DOHH2 (cell line): ENCODE data around the gene HNRNPUL1.

Source experiments
- H3F3A ChIP-seq: fragments of 200-600 bp; sonication (generic), shearing (Covaris generic); 2 replicates; pipeline ENCODE4 v1.6.0; 2016; ENCODE audit warnings: antibody characterized with exemption, mild to moderate bottlenecking; ENCODE audit not compliant: control insufficient read depth, insufficient read depth
- H3K27ac ChIP-seq: fragments of 200-600 bp; sonication (generic); 2 replicates; pipeline ENCODE4 v1.5.1; 2014; ENCODE audit warnings: low read depth, mild to moderate bottlenecking, low read length, moderate library complexity
- H3K27me3 ChIP-seq: fragments of 200-600 bp; sonication (generic); 2 replicates; pipeline ENCODE4 v1.6.1; 2014; ENCODE audit warnings: mild to moderate bottlenecking, low read length, mixed read lengths; ENCODE audit not compliant: control insufficient read depth
- H3K36me3 ChIP-seq: fragments of 200-600 bp; sonication (generic); 2 replicates; pipeline ENCODE4 v1.6.1; 2014; ENCODE audit warnings: mild to moderate bottlenecking, low read length, moderate library complexity, mixed read lengths; ENCODE audit not compliant: control insufficient read depth
- H3K4me1 ChIP-seq: fragments of 200-600 bp; sonication (generic); 2 replicates; pipeline ENCODE4 v1.6.1; 2014; ENCODE audit warnings: mild to moderate bottlenecking, low read length, mixed read lengths; ENCODE audit not compliant: control insufficient read depth
- H3K4me2 ChIP-seq: fragments of 200-600 bp; sonication (generic); 2 replicates; pipeline ENCODE4 v1.6.0; 2014; ENCODE audit warnings: mild to moderate bottlenecking, low read length, moderate library complexity
- H3K4me3 ChIP-seq: fragments of 200-600 bp; sonication (generic); 2 replicates; pipeline ENCODE4 v1.5.1; 2014; ENCODE audit warnings: mild to moderate bottlenecking, low read length, mixed read lengths
- H3K79me2 ChIP-seq: fragments of 200-600 bp; sonication (generic); 2 replicates; pipeline ENCODE4 v1.6.1; 2014; ENCODE audit warnings: mild to moderate bottlenecking, low read length, mixed read lengths; ENCODE audit not compliant: control insufficient read depth
- H3K9me2 ChIP-seq: fragments of 200-600 bp; sonication (generic); replicated peaks from 2 replicates; pipeline ENCODE4 v1.6.1; 2014; ENCODE audit warnings: mild to moderate bottlenecking, low read length, mixed read lengths; ENCODE audit not compliant: control insufficient read depth
- H3K9me3 ChIP-seq: fragments of 200-600 bp; sonication (generic); 2 replicates; pipeline ENCODE4 v1.6.1; 2014; ENCODE audit warnings: antibody characterized with exemption, low read length, mixed read lengths; ENCODE audit not compliant: control insufficient read depth, insufficient read depth
- H4K20me1 ChIP-seq: fragments of 200-600 bp; sonication (generic); 2 replicates; pipeline ENCODE4 v1.6.0; 2014; ENCODE audit warnings: low read depth, mild to moderate bottlenecking, antibody characterized with exemption, low read length, moderate library complexity; ENCODE audit not compliant: control insufficient read depth, insufficient read depth
- CTCF ChIP-seq: fragments of 200-600 bp; sonication (generic); IDR thresholded peaks from one replicate; pipeline ENCODE4 v1.5.1; 2014; ENCODE audit warnings: antibody characterized with exemption, mild to moderate bottlenecking, low read depth, low read length; ENCODE audit not compliant: poor library complexity, severe bottlenecking
- EZH2phosphoT487 ChIP-seq: fragments of 200-600 bp; sonication (generic); IDR thresholded peaks from 2 replicates; pipeline ENCODE4 v1.6.1; 2017; ENCODE audit warnings: borderline replicate concordance, mild to moderate bottlenecking, antibody characterized with exemption, low read length, moderate library complexity, mixed read lengths

HNRNPUL1 gene

GRCh38 chr19:41334793-41335192, 70.6 kb downstream of the HNRNPUL1 start:
- Histone ChIP-seq H3K36me3 (peaks cover 75% of the 10 kb centered on the region), H4K20me1 (peaks cover 3% of the 10 kb centered on the region; the same call in 1 of the 2 replicates), H3K9me2 (no peaks in the 10 kb centered on the region), H3K4me2 (no peak overlapping the region), H3K4me3 (no peak overlapping the region), H3K9me3 (no peaks in the 10 kb centered on the region), H3F3A (peaks cover 21% of the 10 kb centered on the region), H3K27me3 (no peaks in the 10 kb centered on the region), H3K27ac (peak overlapping the region; percentile 24; the same call in 1 of the 2 replicates), H3K4me1 (peaks cover 51% of the 10 kb centered on the region), H3K79me2 (peaks cover 35% of the 10 kb centered on the region)
- TF ChIP-seq EZH2phosphoT487 (no peak), CTCF (no peak)

- TF ChIP-seq EZH2phosphoT487 (no peak), CTCF (no peak)
- H3K4me3 ChIP-seq, result no peak overlapping the region
- peaks cover 3% of the 10 kb centered on the region; the same call in 1 of the 2 replicates for H4K20me1 ChIP-seq
- no peaks in the 10 kb centered on the region for H3K9me2 ChIP-seq
- peak overlapping the region; percentile 24; the same call in 1 of the 2 replicates for H3K27ac ChIP-seq
- H3K9me3 ChIP-seq, result no peaks in the 10 kb centered on the region
- peaks cover 15% of the 10 kb centered on the region for H3F3A ChIP-seq
- peaks cover 44% of the 10 kb centered on the region for H3K4me1 ChIP-seq
- peaks cover 40% of the 10 kb centered on the region for H3K79me2 ChIP-seq
- H3K36me3 ChIP-seq, result peaks cover 73% of the 10 kb centered on the region
- peak overlapping the region; percentile 26; the same call in 1 of the 2 replicates for H3K4me2 ChIP-seq
- no peaks in the 10 kb centered on the region for H3K27me3 ChIP-seq
These were observed 71.3 kb downstream of the HNRNPUL1 start for GRCh38 chr19:41335467-41335866.

- peaks cover 69% of the 10 kb centered on the region for H3K36me3 ChIP-seq
- H3K9me2 ChIP-seq, result no peaks in the 10 kb centered on the region
- H3K79me2 ChIP-seq, result peaks cover 51% of the 10 kb centered on the region
- 0 out of 2 replicates have a peak, but pooled peaks cover 3% of the 10 kb centered on the region for H4K20me1 ChIP-seq
- peaks cover 22% of the 10 kb centered on the region for H3K4me1 ChIP-seq
- no peaks in the 10 kb centered on the region for H3K9me3 ChIP-seq
- H3K4me3 ChIP-seq, result no peak overlapping the region
- no peaks in the 10 kb centered on the region for H3F3A ChIP-seq
- TF ChIP-seq EZH2phosphoT487, result no peak
- TF ChIP-seq CTCF, result no peak
- no peak overlapping the region for H3K27ac ChIP-seq
- H3K27me3 ChIP-seq, result no peaks in the 10 kb centered on the region
- no peak overlapping the region for H3K4me2 ChIP-seq
These were observed 75.8 kb downstream of the HNRNPUL1 start for GRCh38 chr19:41339936-41340335.
